HG02571 (cell line): ENCODE measurements around the gene MGAT5.
A peak's percentile ranks its signal among the peaks of the same experiment; 100 is the strongest.

Experiments used
- ATAC-seq: cut with Tn5 transposase; IDR thresholded peaks from one replicate; pipeline ENCODE4 v1.9.1; 2021; ENCODE audit warnings: mild to moderate bottlenecking, moderate library complexity; ENCODE audit not compliant: unreplicated experiment

Gene MGAT5

DNA sequence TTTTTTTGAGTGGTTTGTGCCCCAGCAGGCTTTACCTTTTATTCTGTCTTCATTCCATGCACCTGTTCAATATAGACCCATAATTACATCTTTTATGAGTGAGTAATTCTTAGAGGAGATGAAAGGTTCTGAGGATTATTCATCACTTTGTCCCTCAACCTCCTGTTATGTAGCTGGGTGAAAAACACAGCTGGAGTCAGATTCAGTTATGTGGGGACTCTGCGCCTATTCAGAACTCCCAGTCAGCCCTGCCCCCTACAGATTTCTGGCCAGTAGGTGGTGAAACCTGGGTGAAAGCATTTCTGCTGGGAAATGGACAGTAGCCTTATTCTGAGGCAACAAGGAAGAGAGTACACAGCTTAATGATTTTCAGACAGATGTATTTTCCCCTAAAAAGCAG lies 107.8 kb downstream of the MGAT5 start:
- no peak for ATAC-seq

GRCh38 chr2:134362152-134362668 lies 108.3 kb downstream of the MGAT5 start:
- no peak for ATAC-seq

DNA sequence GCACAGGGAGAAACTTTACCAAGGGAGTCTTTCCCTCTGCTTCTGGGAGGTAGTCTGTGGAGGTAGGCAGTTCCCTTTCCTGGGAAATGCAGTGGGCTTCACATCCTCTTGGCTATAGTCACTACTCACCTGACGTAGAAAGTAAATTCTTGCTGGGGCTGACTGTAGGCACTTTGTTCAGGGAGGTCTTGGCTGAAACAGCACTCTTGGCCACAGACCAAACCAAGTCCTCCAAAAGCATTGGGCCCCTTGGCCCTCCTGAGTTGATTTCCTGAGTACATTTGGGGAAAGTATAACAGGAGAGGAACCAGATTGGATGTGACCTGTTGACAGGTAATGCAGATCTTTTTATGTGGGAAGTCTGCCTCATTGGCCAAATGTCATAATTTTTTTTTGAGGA lies 108.9 kb downstream of the MGAT5 start:
- ATAC-seq = no peak

- ATAC-seq = no peak
Observed at GRCh38 chr2:134365356-134365755, 111.5 kb downstream of the MGAT5 start.

- no peak for ATAC-seq
Observed at GRCh38 chr2:134366359-134366758, 112.5 kb downstream of the MGAT5 start.

- ATAC-seq = no peak
Observed at GRCh38 chr2:134367213-134367612, 113.3 kb downstream of the MGAT5 start.

- no peak for ATAC-seq
Observed at GRCh38 chr2:134368009-134368817, 114.3 kb downstream of the MGAT5 start.

DNA sequence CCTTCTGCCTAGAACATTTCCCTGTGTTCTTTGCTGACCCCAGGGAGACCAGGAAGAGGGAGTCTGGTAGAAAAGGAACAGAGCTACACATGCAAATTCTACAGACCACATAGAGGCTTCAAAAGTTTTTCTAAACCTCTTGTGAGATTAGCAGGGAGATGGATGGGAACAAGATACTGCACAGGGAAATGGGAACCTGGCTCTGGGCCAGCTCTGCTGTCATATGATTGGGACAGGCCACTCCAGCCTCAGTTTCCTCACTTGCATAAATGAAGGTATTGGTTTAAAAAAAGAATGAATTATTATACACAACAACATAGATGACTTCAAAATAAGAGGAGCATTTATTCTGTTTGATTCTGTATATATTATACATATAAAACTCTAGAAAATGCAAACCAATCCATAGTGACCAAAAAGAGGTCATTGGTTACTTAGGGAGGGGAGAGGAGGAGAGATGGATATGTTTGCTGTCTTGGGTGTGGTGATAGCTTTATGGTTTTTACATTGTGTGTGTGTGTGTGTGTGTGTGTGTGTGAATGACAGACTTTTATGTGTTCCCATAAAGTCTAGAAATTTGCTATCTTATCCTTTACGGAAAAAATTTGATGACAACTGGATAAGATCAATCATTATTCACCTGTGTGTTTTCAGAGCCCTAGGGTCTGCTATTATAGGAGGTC lies 115.5 kb downstream of the MGAT5 start:
- ATAC-seq = no peak

DNA sequence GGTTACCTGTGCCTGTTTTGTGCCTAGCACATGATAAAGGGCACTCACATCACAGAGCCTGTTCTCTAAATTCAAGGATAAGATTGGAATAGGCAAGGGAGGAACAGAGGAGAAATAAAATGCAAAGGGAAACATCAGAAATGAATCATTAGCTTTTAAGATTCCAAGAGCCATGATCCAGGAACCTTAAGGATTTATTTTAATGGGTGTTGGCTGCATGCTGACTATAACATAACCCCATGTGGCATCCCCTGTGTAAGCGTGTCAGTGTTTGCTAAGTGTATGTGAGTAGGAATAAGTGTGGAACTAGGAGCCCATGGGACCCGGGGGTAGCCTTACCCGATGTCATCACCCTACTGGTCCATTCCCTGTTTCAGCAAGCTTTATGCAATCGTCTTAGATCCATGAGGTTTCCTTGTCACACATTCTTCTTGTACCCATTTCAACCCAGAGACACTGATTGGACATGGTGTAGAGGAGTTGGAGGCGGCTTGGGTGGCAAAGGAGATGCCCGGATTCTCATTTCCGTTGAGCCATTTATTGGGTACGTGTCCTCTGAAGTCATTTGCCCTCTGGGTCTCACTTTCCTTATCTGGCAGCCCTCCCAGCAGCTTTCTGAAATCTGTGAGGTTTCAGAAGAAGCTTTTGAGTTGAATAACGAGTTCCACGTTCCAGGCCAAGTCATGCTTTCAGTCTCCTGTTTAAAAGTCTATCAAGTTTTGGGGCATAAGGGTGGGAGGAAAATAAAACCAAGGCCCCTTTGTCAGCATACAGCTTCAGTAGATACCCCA lies 117.0 kb downstream of the MGAT5 start:
- no peak for ATAC-seq

DNA sequence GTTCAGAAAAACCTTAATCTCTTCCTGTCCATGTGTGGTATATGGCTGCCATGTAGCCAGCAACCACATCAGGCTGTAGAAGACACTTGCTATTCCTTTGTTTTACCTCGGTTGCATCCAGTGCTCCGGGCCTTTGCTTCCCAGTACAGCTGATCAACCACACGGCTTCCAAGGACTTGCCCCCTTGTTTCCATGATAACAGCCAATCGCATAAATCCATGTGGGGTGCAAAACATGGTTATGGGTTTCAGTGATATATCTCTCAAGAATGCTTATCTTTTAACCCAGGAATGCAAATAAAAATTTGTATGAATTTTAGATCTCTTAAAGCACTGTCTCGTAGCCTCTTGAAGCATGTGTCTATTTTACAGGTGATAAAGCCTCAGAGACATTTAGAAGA lies 118.3 kb downstream of the MGAT5 start:
- no peak for ATAC-seq

DNA sequence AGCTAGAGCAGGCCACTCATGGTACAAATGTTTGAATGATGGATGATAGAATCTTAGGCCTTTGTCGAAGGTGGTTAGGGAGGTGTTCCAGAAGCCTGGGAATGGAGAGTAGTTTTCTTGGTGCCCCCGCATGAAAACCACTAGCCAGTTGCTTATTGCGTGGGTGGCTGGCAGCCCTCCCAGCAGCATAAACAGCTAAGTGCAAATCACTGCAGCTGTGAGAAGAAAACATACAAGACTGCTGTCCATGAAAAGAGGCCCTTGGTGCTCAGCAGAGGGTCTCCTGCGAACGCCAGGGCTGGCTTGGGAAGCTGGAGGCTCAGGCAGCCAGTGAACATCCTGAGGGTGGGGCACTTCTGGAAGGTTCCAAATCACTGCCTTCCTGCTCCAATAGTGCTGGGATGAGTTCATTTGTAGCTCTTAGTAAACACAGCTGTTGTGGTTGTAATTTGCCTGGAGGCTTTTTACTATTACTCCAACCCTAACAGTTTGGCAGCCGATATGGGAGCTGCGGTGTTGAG lies 118.8 kb downstream of the MGAT5 start:
- no peak for ATAC-seq

GRCh38 chr2:134375935-134376334 lies 122.1 kb downstream of the MGAT5 start:
- ATAC-seq = no peak

GRCh38 chr2:134377730-134378129 lies 123.9 kb downstream of the MGAT5 start:
- ATAC-seq = no peak

DNA sequence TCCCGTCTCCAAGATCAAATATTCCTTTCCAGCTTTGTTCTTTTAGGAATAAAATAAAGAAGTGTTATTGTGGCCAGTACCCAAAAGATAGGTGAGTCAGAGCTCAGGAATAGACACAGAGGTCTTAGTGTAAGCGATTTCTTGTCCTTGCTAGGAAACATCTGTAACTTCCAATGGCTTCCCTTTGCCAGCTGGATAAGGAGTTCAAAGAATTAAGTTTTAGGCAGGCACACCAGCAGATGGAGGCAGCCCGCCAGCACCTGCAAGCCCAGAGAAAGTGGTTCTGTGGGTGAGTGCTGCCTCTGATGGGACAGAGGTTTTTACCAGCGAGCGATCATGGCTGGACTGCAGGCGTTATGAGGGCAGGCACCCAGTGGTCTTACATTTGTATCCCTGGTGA lies 125.4 kb downstream of the MGAT5 start:
- ATAC-seq = no peak

DNA sequence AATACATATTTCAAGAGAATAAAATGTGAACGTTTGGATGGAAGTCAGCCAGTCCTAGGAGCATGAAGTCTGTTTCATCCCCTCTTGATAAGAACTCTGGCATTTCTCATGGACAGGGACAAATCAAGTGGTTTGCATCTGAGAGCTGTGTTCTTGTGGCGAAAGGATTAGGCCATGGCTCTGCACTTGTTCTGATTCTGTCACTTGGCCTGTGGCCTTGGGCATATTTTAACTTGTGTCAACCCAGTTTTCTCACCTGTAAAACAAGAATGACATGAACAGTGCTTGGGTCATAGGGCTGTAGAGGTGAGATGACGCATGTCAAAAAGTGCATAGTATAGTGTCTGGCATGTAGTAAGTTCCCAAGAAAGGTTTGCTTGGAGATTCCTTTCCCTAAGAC lies 125.8 kb downstream of the MGAT5 start:
- no peak for ATAC-seq

DNA sequence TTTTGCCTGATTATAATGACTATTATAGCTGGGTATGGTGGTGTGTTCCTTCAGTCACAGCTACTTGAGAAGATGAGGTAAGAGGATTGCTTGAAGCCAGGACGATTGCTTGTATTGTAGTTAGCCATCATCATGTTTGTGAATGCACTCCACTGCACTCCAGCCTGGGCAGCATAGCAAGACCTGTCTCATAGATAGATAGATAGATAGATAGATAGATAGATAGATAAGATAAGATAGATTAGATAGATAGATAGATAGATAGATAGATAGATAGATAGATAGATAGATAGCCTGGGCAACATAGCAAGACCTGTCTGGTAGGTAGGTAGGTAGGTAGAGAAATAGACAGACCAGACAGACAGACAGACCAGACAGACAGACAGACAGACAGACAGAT lies 127.3 kb downstream of the MGAT5 start:
- no peak for ATAC-seq

DNA sequence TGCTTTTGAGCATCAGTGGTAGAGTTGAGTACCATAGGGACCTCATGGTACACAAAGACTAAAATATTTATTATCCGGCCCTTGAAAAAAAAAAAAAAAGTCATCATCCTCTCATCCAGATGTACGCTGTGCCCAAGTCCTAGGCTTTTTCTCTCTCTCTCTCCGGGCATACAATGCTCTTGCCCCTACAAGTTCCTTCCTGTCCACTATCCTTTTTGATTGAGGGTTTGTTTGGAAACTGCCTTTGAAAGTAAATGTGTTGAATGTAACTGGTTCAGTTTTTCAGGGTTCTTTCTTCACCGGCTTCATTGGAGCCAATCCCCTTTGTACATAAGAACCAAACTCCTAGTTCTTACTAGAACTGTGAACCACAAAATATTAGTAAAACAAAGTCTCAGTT lies 130.3 kb downstream of the MGAT5 start:
- no peak for ATAC-seq

- no peak for ATAC-seq
Observed at GRCh38 chr2:134385195-134385594, 131.3 kb downstream of the MGAT5 start.

DNA sequence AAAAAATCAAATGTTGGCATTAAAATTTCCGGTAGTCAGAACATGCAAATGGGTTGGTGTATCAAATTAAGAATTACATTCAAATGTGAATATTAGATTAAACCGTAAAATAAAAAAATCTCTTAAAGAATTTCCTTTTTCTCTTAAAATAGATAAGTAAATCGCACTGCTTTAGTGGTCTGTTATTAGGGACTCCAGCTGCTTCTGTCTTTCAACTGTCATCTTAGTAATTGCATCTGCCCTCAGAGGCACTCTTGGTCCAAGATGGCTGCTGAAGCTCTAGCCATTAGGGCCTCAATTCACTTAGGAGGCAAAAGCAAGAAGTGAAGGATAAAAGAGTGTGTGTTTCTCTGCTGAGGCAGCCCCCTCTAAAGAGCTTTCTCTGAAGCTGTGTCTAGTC lies 132.4 kb downstream of the MGAT5 start:
- no peak for ATAC-seq

GRCh38 chr2:134389381-134389780 lies 135.5 kb downstream of the MGAT5 start:
- no peak for ATAC-seq

DNA sequence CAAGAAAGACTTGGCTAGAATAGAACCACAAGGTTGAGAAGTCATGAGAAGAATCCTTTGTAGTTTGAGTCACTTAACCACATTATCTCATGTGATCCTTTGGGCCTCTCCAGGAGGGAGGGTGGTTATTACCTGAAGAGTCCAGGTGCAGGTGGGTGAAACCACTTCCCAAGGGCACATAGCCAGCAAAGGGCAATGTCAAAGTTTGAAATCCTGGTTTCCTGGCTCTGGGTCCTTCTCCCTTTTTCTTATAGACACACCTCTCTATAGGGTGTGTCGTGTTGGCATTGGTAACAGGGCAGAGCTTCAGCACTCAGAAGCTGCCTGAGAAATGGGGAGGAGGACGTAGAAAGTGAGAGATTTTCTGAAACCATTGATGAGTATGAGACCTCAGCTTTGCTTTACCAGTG lies 137.9 kb downstream of the MGAT5 start:
- peak; percentile 84 for ATAC-seq
